GM19468 (cell line): Measurements from ENCODE around the gene MOSPD3.
"Not testable (repeated sequence)": the region's sequence is repeated elsewhere in the genome, so short reads cannot be mapped to it uniquely, and the experiment has no call there.

ENCODE experiments used
- ATAC-seq: cut with Tn5 transposase; IDR thresholded peaks from one replicate; pipeline ENCODE4 v1.9.1; 2021; ENCODE audit warnings: mild to moderate bottlenecking, moderate library complexity, moderate number of reproducible peaks; ENCODE audit not compliant: unreplicated experiment; ENCODE audit errors: extremely low read depth

The MOSPD3 gene

GRCh38 chr7:100611983-100612729 lies at the start of gene MOSPD3:
Gene MOSPD3, plus strand, starts transcription at chr7:100612540. Its CDS starts 252 bp downstream, at chr7:100612792.
- ATAC-seq: peak; percentile 86

- no peak for ATAC-seq
Observed at GRCh38 chr7:100563100-100563564, 49.2 kb upstream of the MOSPD3 start.

GRCh38 chr7:100563809-100564400 lies 48.4 kb upstream of the MOSPD3 start:
- no peak for ATAC-seq

- not testable (repeated sequence) for ATAC-seq
Observed at GRCh38 chr7:100564405-100564804, 47.9 kb upstream of the MOSPD3 start.

GRCh38 chr7:100565133-100565571 lies 47.2 kb upstream of the MOSPD3 start:
- ATAC-seq: no peak

GRCh38 chr7:100566018-100566531 lies 46.3 kb upstream of the MOSPD3 start:
- no peak for ATAC-seq

- ATAC-seq: no peak
Observed at GRCh38 chr7:100567031-100567730, 45.2 kb upstream of the MOSPD3 start.

GRCh38 chr7:100567751-100568175 lies 44.6 kb upstream of the MOSPD3 start:
- ATAC-seq: no peak

- no peak for ATAC-seq
Observed at GRCh38 chr7:100568176-100568895, 44.0 kb upstream of the MOSPD3 start.

- ATAC-seq: no peak
Observed at GRCh38 chr7:100568896-100569844, 43.2 kb upstream of the MOSPD3 start.

- no peak for ATAC-seq
Observed at GRCh38 chr7:100570954-100571828, 41.1 kb upstream of the MOSPD3 start.

GRCh38 chr7:100571829-100572116 lies 40.6 kb upstream of the MOSPD3 start:
- ATAC-seq: no peak

GRCh38 chr7:100572281-100572948 lies 39.9 kb upstream of the MOSPD3 start:
- ATAC-seq: no peak

GRCh38 chr7:100572949-100573675 lies 39.2 kb upstream of the MOSPD3 start:
- ATAC-seq: no peak

GRCh38 chr7:100573691-100574361 lies 38.5 kb upstream of the MOSPD3 start, which contains the start of gene SAP25:
Gene SAP25, minus strand, starts transcription at chr7:100573900. Its CDS starts 158 bp downstream, at chr7:100573742.
- no peak for ATAC-seq

- ATAC-seq: no peak
Observed at GRCh38 chr7:100574362-100575205, 37.8 kb upstream of the MOSPD3 start.
